ENCODE data around the gene NIFK.
"Not testable (repeated sequence)": the region's sequence is repeated elsewhere in the genome, so short reads cannot be mapped to it uniquely, and the experiment has no call there.

NIFK gene

DNA sequence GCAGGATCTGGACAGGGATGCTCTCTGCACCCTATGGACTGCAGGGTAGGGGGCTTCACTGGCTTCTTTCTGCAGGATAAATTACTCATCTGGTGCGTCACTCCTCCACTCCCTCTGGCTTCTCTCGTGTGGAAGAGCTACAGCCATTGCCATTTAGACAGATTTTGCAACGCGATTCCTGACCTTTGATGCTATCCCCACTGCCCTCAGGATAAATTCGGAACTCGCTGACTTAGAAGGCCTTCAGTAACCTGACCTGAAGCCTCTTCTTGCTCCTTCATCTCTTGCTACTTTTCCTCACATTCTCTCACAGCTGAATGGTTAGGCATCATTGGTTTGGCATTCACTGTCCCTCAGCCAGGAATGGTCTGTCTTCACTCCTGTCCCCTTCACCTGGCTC lies 5.3 kb downstream of the NIFK start:
- DNase-seq, result no peak

DNA sequence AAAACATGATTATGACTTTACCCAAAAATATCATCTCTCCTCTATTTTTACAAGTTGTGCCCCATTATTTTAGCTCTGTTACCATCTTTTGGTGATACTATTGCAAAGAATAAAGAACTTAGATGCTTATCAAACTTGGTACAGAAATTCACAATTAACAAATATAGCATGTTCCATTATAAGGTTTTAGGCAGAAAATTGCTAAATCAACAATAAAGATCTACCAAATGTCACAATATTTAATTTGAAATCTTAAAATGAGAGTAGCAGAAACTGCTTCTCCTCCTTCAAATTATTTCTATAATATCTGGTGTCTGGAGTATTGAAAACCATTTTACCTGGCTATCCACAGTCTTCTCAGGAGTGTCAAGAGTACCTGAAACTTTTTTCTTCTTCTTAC lies 8.7 kb downstream of the NIFK start:
- no peak for DNase-seq

DNA sequence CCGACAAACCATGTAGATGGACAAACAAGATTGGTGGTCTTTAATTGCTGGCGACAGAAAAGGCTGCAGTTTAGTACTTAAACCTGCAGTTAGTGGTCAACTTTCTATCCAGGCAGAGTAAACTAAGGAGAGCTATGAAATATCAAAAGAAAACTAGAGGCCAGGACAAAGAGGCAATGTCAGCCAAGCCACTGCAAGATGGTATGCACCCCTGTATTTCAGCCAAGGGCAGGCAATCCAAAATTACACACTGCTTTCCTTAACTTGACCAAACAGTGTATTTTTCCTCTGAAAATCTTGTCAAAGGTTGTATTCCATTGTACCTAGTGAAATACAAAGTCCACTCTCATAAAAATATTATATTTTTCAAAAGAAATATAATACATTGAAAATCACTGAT lies 9.3 kb downstream of the NIFK start:
- no peak for DNase-seq

DNA sequence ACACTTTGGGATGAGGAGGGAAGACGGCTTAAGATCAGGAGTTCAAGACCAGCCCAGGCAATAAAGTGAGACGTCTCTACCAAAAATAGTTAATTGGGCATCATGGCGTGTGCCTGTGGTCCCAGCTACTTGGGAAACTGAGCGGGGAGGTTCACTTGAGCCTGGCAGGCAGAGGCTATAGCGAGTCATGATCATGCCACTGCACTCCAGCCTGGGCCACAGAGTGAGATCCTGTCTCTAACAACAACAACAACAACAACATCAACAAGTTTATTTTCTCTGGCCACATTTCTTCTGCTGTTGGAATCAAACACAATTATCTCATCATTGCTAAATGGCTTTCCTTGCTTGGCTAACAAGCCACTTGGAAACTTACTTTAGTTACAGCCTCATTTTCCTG lies 13.4 kb downstream of the NIFK start:
- DNase-seq, result no peak

DNA sequence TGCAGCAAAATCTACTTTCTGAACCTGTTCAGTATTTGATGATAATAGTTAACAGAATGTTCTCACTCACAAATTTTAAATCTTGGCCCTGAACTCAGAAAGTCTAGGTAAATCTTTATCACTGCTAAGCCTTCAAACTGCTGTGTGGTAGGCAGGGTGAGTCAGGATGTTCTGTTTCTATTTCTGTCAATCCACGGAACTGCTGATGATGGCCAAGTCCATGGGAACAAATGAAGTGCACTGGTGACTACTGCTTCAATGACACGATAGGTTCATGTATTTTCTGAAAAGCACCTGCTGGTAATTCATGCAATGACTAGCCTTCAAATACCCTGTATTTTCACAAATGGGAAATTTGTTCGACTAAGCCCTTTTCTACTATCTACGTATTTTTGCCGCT lies 14.2 kb downstream of the NIFK start:
- DNase-seq, result no peak

DNA sequence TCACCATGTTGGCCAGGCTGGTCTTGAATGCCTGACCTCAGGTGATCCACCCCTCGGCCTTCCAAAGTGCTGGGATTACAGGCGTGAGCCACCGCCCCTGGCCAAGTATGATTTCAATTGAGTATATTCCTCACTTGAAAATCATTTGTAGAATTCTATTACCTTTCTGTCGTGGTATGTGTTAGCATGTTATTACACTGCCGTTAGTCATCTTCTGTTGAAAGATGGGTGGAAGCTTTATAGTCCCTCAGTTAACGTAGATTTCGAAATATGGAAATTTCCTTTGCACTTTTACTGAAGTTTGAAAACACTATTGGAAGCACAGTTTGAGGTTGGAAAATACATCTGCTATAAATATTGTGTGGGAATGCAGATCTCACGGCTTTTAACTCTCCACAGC lies 14.7 kb downstream of the NIFK start:
- no peak for DNase-seq

DNA sequence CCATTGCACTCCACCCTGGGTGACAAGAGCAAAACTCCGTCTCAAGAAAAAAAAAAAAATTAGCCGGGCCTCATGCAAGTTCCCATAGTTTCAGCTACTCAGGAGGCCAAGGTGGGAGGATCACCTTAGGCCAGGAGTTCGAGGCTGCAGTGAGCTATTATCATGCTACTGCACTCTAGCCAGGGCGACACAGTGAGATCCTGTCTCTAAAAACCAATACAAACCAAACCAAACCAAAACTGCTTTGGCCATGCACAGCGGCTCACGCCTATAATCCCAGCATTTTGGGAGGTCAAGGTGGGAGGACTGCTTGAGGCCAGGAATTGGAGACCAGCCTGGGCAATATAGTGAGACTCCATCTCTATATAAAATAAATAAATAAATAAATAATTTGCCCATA lies 19.1 kb downstream of the NIFK start:
- no peak for DNase-seq

DNA sequence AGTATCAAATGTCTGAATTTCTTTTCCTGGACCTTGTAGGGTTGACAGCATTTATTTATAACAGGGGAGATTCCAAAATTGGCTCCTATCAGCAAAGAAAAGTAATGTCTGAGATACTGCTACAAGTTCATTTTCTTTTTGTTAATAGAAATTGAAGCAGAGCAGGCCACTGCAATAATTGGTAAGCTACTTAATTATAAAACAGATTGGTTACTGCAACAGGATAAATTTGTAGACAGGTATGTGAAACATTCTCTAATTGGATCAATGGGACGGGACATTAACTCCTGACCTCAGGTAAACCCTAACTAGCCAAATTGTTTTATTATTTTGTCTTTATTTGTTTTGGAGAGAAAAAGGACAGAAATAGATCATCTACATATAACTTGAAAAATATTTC lies 20.5 kb downstream of the NIFK start:
- DNase-seq, result no peak

DNA sequence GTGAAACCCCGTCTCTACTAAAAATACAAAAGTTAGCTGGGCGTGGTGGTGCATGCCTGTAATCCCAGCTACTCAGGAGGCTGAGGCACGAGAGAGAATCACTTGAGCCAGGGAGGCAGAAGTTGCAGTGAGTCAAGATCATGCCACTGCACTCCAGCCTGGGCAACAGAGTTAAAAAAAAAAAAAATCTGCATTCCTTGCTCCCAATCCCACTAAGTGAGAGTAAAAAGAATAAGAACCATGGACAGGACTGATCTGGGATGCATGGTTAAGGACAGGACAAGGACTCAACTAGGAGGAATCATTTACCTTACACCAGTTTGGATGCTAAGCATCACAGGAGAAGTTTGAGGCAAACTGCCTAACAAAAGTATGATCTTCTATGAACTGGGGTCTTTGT lies 25.2 kb downstream of the NIFK start:
- not testable (repeated sequence) for DNase-seq

DNA sequence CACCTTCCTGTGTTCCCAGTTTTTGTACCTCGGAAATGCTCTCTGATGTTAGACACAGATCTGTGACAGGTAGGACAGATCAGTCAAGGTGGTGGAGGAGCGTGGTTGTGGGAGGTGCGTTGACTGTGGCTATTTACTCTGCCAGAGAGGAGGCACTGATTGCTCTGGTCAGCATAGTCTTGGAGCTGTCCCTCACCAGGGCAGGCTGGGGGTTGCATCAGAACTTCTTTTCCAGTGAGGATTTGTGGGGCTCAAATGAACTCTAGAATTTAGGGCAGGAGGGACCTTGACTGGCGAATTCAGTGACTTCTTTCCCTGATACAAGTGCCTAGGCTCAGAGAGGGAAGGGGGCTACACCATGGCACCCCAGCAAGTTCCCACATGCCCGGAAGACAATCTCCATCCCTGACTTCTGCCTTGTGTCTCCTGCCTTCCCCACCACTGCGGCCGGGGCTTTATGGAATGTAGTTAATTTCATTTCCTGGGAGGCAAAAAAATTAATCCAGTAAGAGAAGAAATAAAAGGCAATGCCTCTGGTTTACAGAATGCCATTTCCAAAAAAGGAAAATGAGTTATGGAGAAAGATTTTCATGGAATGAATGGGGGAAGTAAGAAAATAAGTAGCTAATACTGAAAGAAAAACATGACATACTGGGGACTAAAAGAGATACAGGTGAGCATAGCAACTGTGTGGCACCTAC lies 26.1 kb downstream of the NIFK start:
- DNase-seq, result no peak

DNA sequence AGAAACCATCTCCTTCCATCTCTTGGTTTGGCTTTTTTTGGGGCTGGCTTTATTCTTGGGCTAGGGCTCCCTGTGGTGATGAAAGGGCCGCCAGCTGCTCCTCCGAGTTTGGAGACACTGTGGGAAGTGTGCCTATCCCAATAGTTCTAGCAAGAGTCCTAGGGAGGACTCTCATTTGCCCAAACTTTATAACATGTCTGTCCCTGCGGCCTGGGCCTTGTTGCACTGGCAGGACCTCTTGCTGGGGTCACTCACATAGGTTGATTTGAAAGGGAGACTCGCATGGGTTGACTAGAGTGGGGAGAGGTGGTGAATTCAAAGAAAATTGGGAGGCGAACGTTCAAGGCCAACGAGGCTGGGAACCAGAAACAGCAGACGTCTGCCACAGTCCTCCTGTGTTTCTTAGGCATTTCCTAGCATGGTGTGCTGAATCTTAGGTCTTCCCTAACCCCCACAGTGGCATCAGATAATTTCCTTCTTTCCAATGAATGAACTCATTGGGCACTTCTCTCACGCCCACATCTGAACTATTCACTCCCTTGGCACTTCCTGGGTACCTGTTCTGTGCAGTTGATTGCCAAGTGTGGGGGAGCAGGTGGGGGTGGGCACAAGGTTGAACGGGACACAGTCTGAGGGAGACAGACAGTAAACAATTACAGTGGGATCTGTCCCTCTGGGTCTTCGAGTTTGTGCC lies 26.8 kb downstream of the NIFK start:
- no peak for DNase-seq

DNA sequence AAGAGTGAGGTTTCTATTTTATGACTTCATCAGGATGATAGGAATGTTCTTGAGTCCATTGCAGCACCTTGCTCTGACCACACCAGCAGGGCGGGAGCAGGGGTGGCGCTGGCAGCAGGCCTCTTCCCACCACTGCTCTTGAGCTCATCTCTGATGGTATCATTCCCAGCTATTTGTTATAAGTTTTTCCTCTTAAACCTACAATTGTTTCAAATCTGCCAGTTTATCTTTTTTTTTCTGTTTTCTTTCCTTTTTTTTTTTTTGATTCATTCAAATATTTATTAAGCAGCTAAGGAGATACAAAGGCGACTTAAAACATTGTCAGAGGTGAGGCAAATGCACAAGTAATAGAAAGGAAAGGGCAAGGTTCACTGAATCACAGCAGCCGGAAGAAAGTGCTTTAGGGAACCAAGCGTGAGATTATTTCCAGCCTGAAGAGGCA lies 28.7 kb downstream of the NIFK start:
- DNase-seq, result no peak

DNA sequence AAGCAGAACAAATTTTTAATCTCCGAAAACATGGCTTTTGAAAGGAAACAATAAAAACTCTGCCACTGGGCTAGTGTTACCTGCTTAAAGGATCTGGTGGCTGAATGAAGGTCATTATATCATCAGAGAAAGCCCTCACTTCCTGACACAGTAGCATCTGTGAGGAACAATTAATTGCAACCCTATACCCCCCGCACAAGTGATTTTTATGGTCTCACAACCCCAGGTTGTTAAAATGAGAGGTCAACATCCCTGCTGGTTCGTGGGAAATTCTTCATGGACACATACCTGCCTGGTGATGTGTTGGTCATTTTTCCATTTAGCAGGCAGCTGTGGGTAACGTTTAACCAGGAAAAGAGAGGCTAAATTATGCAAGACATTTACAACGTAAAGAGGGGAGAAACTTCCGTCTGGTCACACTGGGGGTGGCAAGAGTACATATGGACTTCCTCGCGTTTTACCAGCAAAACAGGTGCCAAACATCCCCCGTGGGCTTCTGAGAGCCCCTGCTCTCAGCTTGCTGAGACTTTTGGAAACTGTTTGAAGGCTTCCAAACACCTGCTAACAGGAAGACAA lies 29.2 kb downstream of the NIFK start:
- no peak for DNase-seq

DNA sequence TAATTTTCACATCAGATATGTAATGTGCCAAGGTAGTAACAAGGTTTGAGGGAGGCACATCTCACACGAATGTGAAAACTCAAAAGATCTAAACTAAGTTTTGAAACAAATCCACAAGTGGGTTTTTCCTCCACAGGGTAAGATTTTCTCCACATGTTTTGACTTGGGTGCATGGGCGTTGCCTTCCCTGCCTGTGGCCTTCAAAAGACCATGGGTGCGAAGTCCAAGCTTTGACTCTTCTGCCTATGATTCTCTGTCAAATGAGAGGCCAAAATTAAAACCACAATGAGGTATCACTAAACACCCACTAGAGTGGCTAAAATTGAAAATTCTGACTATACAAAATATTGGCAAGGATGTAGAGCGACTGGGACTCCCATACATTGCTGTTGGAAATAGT lies 30.7 kb downstream of the NIFK start:
- no peak for DNase-seq

DNA sequence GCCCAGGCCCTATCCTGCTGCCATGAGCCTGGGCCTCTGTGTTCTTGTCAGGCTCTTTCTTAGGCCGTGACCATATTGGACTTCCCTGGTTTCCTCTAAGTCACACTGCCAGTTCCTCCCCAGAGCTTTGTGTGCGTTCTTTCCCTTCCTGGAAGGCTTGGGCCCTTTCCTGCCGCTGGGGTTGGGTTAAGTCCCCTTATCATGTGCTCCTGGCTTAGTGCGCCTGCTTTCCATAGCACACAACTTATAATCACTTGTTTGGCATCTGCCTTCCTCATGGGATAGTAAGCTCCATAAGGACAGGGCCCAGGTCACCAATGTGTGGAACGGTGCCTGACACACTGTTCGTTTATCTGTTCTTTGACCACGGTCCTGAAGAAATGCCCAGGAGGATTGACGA lies 31.3 kb downstream of the NIFK start:
- no peak for DNase-seq

DNA sequence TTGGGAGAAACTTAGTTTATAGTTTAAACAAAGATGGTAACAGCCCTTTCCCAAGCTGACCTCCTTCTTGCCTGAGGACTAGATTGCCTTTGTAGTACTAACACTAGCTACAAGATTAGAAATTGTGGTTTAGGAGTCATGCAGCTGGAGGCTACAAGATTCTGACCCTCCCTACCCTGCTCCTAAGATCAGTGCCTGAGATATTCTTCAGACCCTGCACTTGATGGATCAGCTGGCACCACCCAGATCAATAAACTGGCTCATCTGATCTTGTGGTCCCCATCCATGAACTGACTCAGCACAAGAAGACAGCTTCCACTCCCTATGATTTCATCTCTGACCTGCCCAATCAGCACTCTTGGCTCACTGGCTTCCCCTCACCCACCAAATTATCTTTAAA lies 34.9 kb downstream of the NIFK start:
- DNase-seq, result not testable (repeated sequence)

DNA sequence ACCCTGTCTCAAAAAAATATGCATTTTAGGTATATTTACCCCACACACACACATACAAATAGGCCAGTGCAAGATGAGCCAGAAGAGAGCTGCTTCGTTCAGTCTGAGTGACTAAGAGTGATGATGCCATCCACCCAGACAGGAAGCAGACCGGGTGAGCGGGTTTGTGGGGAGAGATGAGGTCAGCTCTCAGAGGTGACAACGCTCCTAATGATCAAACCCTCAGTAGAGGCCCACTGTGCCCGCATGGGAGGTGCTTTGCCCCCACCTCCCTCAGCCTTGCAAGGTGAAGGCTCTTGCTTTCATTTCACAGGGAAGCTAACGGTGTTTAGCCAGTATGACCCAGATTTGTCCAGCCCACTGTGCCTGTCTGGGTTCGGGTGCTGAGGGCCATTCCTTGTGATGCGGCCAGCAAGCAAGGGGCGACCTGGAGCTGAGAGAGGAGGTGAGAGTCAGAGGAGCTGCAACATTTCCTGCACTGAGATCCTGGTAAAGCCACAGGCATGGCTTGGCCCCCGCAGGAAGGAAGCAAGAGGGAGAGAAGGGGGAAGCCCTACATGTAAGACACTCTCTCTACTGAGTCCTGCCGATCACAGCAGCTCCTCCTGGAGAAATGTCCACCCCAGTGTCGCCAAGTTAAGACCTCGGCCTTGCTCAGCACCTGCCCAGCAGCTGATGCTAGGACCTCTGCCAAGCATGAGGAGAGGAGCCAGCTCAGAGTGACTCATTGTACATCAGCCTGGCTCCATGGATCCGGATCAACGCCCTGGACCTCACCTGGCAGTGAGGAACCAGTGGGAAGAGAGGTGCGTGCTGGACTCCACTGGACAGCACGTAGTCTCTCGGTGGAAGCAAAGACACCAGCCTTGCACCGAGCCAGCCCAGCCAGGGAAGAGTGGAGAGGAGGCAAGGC lies 37.0 kb downstream of the NIFK start:
- DNase-seq, result no peak

DNA sequence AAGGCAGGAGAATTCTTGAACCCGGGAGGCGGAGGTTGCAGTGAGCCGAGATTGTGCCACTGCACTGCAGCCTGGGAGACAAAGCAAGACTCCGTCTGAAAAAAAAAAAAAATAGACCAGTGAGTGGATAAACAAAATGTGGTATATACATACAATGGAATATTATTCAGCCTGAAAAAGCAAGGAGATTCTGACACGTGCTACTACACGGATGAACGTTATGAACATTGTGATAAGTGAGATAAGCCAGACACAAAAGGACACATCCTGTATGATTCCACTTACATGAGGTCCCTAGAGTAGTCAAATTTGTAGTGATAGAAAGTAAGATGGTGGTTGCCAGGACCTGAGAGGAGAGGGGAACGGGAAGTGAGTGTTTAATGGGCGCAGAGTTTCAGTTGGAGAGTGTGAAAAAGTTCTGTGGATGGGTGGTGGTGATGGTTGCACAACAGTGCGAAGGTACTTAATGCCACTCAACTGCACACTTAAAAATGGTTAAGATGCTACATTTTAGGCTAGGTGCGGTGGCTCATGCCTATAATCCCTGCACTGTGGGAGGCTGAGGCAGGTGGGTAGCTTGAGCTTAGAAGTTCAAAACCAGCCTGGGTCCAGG lies 38.3 kb downstream of the NIFK start:
- no peak for DNase-seq

DNA sequence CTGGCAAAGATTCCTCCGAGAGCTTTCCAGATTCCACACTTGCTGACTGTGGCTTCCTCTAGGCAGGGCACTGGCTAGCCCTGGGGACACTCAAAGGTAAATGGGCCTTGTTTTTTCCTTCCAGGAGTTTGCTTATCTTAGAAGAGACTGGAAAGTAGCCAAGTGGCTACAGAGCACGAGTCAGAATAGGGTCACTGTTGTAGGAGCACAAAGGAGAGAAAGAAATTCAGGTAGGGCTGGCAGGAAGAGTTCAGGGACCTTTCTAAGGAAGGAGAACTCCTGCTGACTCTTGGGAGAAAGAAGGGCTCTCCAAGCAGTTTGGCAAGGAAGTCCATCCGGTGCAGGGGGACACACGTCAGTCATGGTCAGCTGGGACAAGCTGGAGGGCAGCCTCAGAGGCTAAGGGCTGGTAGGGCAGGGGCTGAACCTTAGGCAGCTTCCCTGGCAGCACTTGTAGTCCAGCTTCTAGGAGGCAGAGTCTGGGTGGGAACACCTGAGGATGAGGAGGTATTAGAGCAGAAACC lies 39.5 kb downstream of the NIFK start:
- DNase-seq, result no peak

DNA sequence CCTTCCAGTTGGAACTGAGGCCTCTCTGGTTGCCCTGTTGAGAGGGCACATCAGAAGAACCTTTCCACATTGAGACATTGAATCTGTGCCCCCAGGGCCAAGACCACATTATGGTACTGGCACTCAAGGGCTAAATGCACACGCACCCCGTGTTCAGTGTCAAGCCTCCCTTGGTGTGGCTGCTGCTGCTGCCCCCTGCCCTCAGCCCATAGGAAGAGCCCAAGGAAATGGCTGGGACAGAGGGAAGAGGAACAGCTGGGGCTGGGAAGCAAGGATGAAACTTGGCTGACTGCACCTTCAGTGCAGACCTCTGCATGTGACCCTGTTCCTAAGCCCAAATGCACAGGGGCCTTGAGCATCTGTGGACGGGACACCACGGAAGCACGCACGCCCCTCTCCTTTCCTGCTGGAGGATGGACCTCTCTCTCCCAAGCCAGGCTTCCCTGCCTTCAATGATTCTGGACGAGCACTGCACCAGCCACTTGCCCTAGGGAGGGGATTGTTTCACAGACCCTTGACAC lies 40.2 kb downstream of the NIFK start:
- no peak for DNase-seq

DNA sequence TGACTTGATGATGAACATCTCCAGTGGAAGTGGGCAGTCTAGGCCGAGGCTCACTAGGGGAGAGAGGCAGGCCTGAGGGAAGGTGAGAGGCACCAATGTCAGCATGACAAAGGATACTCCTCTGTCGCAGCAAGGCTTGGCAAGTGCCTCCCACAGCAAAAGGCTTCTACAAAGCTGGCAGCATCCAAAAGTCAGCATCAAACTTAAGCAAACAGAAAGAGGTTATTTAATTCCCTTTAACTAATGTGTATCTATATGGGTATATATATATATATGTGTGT lies 41.6 kb downstream of the NIFK start:
- DNase-seq, result no peak

DNA sequence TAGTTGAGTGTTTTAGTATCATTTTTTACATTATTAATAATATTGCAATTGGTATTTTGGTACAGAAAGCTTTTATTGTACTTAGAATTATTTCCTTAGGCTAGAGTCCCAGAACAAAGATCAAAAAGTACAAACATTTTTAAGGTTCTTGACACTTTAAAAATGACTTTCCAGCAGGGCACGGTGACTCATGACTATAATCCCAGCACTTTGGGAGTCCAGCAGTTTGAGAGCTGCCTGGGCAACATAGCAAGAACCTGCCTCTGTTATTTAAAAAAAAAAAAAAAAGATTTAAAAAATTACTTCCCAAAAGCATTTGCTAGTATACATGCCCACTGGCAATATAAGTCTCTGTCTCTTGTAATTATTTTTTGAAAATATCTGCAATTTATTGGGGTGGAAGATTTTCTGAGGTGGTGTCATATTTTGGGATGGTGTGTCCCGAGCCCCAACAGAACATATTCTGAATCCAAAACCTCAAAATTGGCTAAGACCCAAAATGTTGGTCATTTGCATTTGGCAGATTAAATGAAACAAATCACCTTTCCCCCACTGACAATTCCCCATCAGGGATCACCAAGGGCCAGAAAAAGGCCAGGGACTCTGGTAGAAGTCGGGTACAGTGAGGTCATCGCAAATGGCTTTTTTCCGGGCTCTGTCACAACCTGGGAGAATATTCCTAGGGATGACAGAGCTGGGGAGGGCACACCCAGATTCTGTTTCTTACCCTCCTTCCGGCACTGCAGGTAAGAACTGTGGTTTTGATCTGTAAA lies 42.1 kb downstream of the NIFK start:
- DNase-seq, result no peak
